Activated CD4-positive, CD25-positive, alpha-beta regulatory T cell treated with anti-CD3 and anti-CD28 coated beads, Interleukin-2, amount 50 U/mL, for 72 hours (primary cell): ENCODE measurements around the gene MUC4.
"Not testable (repeated sequence)": the region's sequence is repeated elsewhere in the genome, so short reads cannot be mapped to it uniquely, and the experiment has no call there.

Experiments used
- DNase-seq: peaks from one replicate; pipeline ENCODE4 v3.0.0; 2021

MUC4 gene

GRCh38 chr3:195781236-195781635, 30.5 kb downstream of the MUC4 start:
- DNase-seq = not testable (repeated sequence)

GRCh38 chr3:195777975-195778374, 33.8 kb downstream of the MUC4 start:
- DNase-seq = no peak

- DNase-seq = no peak
Measured at GRCh38 chr3:195774917-195775316, 36.8 kb downstream of the MUC4 start.

- DNase-seq = no peak
Measured at GRCh38 chr3:195773956-195774537, 37.7 kb downstream of the MUC4 start.

DNA sequence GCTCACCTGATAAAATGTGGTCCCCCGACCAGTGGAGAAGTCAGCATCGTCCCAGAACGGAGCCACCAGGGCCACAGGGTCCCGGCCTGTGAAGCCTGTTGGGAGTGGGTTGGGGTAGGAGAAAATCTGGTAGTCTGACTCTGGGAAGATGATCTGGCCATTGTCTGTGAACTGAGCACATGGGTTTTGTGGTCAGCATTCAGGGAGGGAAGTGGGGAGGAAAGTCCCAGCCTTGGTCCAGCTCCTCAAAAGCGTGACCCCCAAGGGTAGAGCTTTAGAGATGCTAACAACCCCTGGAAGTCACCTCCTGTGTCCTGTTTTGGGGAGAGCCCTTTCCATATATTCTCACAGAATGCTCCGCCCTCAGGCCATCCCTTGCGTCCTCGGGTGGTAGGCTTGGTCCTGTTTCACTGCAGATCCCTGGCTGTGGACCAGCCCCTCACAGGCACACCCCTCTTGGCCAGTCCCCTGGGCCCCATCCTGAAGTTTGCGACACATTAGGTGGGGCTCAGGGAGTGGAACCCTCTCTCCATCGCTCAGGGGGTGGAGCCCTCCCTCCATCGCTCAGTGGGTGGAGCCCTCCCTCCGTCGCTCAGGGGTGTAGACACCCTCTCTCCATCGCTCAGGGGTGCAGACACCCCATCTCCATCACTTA, 40.0 kb downstream of the MUC4 start:
- DNase-seq = no peak

- DNase-seq = not testable (repeated sequence)
Measured at GRCh38 chr3:195770841-195771645, 40.7 kb downstream of the MUC4 start.

DNA sequence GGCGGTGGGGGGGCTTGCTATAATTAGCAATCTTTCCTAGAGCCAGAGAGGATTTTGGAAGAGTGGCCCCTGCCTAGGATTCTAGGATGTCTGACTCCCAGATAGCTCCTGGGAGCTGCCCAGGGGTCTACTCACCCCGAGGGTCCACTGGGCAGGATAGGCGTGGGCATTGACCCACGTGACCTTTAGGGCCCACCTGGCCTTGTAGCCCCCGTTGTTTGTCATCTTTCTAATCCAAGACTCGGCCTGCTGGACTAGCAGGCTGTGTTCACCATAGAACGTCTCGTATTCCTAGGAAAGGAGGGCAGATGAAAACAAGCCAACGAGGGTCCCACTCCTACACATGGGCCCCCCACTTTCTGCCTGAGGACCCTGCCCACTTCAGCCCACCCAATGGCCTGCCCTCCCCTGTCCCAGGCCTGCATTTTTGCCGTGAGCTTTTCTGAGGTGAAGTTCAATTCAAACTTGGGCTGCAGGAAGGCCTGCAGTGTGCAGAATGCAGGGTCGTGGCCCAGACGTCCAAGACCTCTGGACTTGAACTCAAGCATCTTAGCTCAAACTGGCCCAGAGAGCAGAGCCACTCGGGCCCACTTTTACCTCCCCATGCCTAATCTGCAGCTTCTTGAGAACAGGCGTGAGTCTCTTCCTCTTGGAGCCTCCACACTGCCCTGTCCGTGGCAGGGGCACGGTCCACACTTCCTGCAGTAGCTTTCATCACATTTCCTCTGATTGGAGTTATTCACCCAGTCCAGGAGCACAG, 41.5 kb downstream of the MUC4 start:
- DNase-seq = no peak

- DNase-seq = no peak
Measured at GRCh38 chr3:195769551-195769950, 42.2 kb downstream of the MUC4 start.

DNA sequence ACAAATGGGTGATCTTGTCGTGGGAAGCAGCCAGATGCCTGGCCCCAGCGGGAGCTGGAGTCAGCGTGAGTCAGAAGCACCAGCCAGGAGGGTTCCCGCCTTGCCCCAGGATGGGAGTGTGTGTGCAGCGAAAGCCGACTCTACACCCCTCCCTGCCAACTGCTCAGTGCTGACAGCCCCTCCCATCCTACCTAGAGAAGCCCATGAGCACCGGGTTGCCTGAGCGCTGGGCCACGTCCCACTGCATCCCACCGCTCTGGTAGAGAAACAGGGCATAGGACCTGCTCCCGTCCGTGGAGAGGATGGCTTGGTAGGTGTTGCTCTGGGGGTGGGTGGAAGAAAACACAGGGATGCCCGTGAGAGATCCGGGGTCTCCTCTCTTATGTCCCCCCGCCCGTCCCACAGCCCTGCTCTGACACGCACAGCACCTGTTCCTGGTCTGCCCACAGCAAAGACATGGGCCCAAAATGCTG, 42.9 kb downstream of the MUC4 start:
- DNase-seq = no peak

DNA sequence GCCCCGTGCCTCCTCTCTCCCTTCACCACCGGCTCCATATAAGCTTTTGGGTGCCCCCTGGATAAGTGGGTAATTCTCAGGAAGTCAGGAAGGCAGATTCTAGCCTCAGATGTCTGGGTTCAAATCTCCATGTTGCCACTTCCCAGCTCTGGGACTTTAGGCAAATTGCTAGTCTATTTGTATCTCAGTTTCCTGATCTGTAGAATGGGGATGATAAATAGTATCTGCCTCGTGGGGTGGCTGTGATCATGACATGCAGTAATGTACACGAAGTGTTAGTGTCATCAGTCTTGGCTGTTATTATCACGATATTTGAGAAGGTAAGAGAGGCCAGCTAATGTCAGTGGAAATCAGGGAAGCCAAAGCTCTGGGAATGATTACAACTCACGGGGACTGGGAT, 43.3 kb downstream of the MUC4 start:
- DNase-seq = no peak

DNA sequence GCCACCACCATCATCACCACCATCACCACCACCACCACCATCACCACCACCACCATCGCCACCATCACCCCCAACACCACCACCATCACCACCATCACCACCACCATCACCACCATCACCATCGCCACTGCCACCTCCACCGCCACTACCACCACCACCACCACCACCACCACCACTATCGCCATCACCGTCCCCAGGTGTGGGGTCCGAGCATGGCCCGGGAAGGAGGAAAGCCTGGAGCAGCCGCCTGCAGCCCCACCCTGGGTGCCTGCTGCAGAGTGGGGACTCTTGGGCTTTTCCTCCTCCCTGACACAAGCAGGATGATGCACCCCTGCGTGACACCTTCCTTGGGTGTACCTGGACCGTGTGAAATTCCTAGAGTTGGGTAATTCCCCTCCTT, 43.9 kb downstream of the MUC4 start:
- DNase-seq = no peak

DNA sequence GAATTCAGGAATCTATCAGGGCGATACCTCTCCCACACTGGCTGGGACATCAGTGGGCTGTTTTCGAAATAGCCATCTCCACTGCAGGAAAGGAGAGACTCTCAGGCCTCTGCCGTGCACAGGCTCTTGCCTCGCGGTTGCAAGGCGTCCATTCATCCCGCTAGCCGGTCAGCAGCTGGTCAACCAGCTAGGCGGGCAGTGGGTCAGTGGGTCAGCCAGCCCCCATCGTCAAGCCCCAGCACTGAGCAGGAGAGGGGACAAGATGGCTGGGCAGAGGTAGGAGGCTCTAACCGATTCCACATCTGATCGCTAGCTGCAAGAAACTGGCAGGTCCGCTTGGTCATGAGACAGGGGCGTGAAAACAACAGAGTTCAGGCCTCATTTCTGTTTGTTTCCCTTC, 45.1 kb downstream of the MUC4 start:
- DNase-seq = no peak

DNA sequence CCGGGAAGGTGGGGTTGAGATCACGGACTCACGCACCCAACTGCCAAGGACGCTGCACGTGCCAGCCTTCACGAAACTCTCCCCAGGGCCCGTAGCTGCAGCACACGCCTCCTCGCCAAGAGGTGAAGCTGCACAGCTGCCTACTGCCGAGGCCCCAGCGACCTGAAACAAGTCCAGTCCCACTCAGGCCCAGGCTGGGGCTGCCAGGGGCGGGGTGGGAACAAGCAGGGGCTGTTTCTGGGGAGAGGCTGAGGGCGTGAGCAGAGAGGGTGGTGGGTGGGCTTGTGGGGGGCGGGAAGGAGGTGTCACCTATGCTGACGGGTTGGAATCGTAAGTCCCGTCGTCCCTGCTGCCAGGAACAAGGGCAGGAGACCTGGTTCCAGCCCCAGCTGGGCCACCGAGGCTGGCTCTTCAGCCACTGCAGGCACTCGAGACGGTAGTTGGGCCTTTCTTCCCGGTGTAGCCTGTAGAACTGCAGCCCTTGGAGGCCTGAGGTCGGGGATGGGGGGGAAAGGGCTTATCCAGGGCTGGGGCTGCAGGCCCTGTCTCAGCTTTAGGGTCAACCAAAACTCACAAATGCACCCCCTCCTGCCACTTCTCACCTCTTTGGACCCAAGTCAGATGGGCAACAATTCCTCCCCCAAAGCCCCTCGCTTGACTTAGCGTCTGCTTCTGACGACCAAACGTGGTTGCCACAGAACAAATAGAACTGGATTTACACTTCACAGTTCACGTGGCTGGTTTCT, 46.6 kb downstream of the MUC4 start:
- no peak for DNase-seq

GRCh38 chr3:195763843-195764825, 47.6 kb downstream of the MUC4 start:
- peak; percentile 28 for DNase-seq

- peak; percentile 26 for DNase-seq
Measured at GRCh38 chr3:195763076-195763830, 48.5 kb downstream of the MUC4 start.

DNA sequence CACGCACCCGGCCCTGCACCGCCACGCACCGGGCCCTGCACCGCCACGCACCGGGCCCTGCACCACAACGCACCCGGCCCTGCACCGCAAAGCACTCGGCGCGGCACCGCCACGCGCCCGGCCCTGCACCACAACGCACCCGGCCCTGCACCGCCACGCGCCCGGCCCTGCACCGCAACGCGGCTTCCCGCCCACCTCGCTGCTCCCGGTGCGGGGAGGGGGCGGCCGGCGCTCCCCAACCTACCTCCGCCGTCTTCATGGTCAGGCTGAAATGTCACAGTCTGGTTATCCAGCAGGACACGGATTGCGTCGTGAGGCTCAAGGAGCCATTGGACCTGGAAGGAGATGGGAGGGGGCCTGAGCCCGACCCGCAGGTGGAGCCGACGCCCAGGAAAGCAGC, 49.1 kb downstream of the MUC4 start:
- DNase-seq = no peak

GRCh38 chr3:195762249-195762585, 49.5 kb downstream of the MUC4 start:
- DNase-seq = no peak

DNA sequence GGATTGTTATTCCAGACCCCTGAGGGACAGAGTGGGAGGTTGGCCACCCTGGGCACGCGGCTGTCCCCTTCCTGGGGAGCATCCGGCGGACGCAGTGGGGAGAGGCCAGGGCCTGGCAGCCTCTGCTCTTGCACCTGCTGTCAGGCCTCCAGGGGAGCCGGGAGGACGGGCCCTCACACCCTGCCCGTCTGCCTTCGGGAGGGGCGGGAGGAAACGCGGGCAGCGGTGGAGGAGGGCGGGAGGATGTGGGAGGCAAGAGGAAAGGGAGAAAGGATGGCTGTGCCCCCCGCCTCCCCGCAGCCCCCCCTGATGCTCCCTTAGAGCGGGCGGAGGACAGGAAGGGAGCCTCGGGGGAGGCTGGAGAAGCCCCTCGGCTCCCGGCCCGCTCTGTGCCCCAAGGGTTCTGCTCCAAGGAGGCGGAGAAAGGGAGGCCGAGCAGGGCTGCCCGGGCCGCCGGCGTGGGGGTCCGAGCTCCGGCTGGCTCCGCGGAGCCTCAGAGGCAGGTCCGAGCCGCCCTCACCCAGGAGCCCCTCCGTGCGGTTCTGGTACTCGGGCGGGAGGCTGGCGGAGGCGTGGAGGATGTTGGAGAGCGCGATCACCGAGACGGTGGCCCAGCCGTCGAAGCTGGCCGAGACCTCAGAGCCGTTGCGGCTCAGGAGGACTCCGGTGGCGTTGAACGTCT, 50.0 kb downstream of the MUC4 start:
- no peak for DNase-seq

GRCh38 chr3:195761123-195761566, 50.6 kb downstream of the MUC4 start:
- no peak for DNase-seq
